Measurements from ENCODE around the gene PPP6R3.
"Not testable (repeated sequence)": the region's sequence is repeated elsewhere in the genome, so short reads cannot be mapped to it uniquely, and the experiment has no call there.

Gene PPP6R3

DNA sequence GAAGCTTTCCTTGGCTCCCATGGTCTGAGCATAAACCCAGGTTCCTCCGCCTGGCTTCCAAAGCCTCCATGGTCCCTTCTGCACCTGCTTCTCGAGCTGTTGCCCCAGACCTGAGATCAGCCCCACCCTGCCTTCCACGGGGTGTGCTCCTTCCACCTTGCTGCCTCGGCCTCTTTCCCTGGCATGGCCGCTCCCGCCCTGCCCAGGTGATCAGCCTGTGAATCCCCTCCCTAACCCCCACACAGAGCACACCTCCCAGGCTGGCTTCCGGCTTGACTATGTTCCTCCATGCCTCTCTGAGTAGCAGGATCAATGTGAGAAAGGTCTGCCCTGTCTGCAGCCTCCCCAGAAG, 2.7 kb upstream of the PPP6R3 start:
- DNase-seq, result no peak

GRCh38 chr11:68458340-68458739, 2.2 kb upstream of the PPP6R3 start:
- DNase-seq, result not testable (repeated sequence)

DNA sequence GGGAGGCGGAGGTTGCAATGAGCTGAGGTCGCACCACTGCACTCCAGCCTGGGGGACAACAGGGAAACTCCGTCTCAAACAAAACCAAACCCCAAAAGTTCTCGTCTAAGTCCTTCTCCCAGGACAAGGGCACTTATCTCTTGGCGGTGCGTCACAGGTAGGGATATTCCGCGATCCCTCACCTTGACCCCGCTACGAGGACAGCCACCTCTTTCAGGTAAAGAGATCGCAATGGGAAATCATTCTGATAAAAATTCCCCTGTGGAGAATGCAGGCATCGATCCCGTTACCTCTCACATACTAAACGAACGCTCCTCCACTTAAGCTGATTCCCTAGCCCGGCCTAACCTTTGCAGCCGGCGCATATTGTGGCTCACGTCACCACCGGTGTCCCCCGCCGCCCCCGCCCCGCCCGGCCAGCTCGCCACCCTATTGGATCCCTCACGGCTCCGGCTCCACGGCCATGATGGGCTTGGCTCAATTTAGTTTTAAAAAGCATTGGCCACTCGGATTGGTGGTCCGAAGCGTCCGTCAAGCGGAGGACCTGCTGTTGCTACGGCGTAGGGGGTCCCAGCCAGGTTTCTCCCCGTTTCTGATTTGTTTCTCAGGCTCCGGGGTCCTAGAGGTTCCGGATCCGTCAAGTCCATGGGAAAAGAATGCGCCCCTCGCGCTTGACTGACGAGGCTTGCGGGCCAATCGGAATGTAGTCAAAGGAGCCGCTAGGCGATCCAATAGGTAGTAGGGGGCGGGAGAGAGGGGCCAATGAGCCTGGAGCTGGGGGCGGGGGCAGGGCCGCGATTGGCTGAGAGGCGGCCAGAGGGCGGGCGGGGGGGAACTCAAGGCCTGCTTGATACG, 439 bp upstream of the PPP6R3 start:
- peak; percentile 98 for DNase-seq

- no peak for DNase-seq
These were observed 994 bp downstream of the PPP6R3 start for GRCh38 chr11:68461575-68461917.

- no peak for DNase-seq
These were observed 3.2 kb downstream of the PPP6R3 start for GRCh38 chr11:68463714-68464113.

DNA sequence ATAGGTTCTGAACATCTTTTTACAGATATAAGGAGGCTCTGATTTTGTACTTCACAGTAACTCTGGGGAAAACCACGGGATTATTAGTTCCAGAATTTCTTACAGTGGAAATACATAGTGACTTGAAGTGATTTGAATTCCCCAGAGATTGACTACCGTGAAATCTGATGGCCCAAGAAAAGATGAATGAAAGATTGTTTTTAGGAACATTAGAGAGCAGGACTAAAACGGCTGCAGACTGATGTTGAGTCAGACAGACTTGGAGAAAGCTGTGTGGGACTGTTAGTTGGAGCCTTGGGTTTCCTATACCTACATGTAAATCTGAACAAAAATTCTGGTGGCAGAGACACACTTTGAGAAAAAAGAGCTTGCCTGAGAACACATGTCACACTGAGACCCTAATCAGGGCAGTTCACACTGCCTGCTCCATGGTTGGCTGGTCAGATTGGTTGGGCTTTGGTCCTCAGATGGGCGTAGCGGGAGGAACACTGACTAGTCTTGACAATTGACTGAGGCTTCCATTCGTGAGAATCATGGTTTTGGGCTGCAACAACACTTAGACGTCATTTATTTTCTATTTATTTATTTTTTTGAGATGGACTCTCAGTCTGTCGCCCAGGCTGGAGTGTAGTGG, 6.8 kb downstream of the PPP6R3 start:
- no peak for DNase-seq

- no peak for DNase-seq
These were observed 7.8 kb downstream of the PPP6R3 start for GRCh38 chr11:68468217-68468828.

DNA sequence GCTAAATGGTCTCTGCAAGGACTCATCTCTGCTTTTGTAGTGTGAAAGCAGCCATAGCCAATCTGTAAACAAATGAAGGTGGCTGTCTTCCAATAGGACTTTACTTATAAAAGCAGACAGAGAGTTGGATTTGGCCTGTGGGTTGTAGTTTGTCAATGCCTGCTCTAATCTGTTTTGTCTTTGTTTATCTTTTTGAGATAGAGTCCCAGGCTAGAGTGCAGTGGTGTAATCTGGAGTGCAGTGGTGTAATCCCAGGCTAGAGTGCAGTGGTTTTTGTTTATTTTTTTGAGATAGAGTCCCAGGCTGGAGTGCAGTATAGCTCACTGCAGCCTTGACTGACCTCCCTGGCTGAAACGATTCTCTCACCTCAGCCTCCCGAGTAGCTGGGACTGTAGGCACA, 8.6 kb downstream of the PPP6R3 start:
- no peak for DNase-seq

DNA sequence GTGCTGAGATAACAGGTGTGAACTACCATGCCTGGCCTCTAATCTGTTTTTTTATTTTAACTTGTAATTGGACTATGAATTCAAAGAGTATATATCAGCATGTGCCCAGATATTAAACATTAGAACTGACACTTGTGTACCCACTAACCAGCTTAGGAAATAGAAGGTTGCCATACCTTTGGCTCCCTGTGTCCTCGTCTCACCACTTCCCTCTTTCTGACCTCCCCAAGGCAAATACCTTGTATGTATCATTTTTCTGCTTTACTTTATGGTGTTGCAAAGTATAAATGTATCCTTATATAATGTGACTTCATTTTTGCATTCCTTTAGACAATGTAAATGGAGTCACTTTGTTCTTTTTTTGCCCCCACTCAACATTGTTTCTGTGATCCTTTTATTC, 9.1 kb downstream of the PPP6R3 start:
- no peak for DNase-seq

DNA sequence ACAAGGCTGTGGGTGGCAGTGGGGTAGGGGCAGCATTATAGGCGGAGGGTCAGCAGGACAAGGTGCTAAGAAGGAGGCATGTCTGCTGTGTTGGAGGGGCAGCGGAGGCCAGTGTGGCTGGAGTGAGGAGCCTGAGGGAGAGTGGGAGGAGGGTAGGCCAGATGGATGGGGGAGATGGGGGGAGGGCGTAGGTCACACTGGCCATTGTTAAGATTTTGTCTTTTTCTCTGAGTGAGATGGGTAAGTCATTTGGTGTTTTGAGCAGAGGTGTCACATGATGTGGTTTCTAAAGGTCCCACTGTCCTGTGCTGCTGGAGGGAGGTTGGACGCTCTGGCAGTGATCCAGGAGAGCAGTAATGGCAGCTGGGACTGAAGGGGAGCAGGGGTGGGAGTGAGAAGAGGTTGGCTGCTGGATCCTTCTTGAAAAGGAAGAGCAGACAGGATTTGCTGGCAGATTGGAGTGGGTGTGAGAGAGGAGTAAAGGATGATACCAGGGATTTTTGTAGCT, 9.8 kb downstream of the PPP6R3 start:
- DNase-seq, result no peak

DNA sequence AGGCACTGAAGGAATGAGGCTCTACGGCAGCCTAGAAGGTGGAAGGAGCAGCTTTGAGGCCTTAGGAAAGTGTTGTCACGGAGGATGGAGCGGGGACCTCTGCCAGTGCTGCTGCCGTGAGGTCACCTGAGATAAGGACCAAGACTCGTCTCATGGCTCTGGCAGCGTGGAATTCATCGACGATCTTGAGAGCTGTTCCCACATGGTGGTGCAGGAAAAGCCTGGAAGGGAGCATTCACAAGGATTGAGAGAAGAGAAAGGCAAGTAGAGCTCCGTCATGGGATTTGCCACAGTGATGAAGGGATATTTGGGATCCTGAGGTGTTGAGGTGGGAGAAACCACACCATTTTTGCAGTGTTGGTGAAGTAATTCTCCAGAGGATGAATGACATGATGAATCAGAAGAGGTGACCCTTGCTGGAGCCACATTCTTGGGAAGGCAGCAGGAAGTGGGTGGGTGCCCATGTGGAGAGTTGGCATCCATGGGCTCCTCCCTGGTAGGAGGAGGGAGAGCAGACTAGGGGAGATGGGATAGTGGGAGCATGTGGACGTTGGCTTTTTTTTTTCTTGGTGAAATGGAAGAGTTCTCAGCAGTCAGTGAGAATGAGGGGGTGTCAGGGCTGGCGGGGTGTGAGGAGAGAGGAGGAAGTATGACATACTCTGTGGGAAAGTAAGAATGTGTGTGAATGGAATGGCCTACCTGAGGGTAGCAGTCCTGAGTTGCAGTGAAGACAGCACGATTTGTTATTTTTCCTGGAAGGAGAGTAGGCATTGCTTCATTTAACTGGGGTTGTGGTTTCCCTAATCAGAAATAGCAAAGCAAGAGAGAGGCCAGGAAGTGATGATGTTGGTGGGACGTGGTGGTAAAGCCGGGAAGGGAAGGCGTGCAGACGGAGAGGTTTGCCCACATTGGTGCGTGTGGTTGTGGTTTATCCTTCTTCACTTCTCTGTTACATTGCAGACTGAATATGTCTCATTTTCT, 11.1 kb downstream of the PPP6R3 start:
- peak; percentile 76 for DNase-seq

GRCh38 chr11:68472778-68473177, 12.2 kb downstream of the PPP6R3 start:
- DNase-seq, result no peak

DNA sequence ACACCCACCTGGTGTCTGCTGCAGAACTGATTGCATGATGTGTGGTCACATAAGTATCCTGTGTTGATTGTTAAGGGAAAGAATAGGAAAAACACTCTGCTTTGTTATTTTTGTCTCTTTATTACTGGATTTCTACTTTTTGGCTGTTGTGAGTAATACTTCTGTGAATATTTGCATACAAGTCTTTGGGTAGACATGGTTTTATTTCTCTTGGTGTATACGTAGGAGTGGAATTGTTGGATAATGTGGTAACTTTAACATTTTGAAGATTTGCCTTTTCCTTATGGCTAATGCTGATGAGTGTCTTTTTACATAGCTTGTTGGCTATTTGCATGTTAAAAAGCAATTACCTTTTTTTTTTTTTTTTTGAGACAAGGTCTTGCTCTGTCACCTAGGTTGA, 13.1 kb downstream of the PPP6R3 start:
- DNase-seq, result no peak

DNA sequence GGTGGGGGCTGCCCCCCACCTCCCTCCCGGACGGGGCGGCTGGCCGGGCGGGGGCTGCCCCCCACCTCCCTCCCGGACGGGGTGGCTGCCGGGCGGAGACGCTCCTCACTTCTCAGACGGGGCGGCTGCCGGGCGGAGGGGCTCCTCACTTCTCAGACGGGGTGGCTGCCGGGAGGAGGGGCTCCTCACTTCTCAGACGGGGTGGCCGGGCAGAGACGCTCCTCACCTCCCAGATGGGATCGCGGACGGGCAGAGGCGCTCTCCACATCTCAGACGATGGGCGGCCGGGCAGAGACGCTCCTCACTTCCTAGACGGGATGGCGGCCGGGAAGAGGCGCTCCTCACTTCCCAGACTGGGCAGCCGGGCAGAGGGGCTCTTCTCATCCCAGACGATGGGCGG, 15.1 kb downstream of the PPP6R3 start:
- DNase-seq, result not testable (repeated sequence)

DNA sequence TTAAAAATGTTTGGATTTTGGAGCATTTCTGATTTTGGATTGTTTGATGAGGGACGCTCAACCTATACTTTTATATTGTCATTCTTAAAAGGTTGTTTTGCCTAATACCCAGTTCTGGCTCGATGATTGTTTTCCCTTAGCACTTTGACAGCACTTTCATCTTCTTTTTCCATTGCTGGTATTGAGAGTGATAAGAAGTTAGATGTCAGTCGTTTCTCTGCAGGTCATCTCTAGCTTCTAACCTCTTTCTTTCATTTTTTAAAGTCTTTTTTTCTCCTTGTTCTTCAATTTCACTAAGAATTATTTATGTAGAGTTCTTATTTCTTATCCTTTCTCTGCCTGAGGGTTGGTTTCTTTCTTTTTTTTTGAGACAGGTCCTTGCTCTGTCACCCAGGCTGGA, 18.8 kb downstream of the PPP6R3 start:
- no peak for DNase-seq

DNA sequence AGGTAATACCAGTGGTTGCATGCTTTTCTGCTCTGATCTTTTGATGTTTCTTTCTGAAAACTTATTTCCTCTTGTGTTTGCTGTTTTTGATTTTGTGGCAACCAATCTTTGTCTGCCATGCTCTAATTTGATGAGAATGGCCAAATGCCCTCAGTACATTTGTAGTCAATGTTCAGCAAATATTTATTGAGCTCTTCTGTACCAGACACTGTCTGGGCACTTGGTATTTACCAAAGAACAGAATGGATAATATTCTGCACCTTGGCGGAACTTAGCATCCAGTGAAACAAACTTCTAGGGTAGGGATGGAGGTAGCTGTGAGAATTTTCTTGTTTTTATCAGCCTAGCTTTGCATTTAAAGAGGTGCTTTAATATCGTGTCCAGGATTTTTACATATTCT, 19.6 kb downstream of the PPP6R3 start:
- DNase-seq, result no peak

GRCh38 chr11:68480852-68481510, 20.4 kb downstream of the PPP6R3 start:
- no peak for DNase-seq

DNA sequence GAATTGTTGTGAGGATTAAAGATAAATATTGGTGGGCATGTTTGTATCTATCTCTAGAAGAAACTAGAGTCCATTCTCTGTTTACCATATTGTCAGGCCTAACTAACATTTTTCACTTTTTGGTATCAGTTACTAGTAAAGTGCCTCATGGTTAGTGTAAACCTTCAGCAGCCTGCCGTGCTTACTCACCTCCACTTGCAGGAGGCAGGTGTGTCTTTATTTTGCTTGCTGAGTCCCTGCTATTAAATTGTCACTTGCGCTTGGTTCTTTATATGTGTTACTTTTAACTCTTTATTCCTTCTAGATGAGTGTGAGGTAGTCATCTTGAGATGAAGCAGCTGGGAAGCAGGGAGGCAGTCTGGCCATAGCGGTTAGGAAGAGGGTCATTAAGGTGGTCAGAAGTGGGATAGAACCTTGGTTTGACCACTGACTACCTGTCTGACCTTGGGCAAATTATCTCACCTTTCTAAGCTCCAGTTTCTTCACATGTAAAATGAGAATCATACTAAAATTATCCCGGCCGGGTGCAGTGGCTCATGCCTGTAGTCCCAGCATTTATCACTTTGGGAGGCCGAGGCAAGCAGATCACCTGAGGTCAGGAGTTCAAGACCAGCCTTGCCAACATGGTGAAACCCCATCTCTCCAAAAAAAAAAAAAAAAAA, 21.2 kb downstream of the PPP6R3 start:
- no peak for DNase-seq

GRCh38 chr11:68488623-68489022, 28.1 kb downstream of the PPP6R3 start:
- DNase-seq, result no peak

GRCh38 chr11:68495220-68495729, 34.7 kb downstream of the PPP6R3 start:
- DNase-seq, result no peak

- DNase-seq, result no peak
These were observed 35.3 kb downstream of the PPP6R3 start for GRCh38 chr11:68495872-68496271.

DNA sequence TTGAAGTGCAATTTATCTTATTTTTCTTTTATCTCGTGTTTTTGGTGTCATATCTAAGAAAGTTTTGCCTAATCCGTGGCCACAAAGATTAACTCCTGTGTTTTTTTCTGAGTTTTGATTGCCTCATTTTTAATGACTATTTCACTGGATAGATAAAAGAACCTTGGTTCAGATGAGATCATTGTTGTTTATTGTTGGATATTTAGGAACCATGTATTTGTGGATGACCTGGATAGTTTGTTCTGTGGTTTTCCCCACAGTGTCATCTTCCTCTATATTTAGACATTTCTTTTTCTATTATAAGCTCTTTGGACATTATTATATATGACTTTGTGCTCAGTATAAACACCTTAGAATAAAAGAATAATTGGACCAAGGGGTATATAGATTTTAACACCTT, 37.2 kb downstream of the PPP6R3 start:
- no peak for DNase-seq
